ENCODE data around the gene SYT17.
A peak's percentile ranks its signal among the peaks of the same experiment; 100 is the strongest.

The SYT17 gene

GRCh38 chr16:19167710-19168370 is at the start of gene SYT17:
Gene SYT17 (plus strand): TSS chr16:19168240. CDS start chr16:19168647, 407 bp downstream.
- DNase-seq = peak; percentile 20

GRCh38 chr16:19118938-19119431 is 49.1 kb upstream of the SYT17 start:
- no peak for DNase-seq

GRCh38 chr16:19119564-19119963 is 48.5 kb upstream of the SYT17 start:
- DNase-seq = no peak

- DNase-seq = no peak
Observed at GRCh38 chr16:19123535-19124178, 44.4 kb upstream of the SYT17 start.

- DNase-seq = no peak
Observed at GRCh38 chr16:19126300-19126699, 41.7 kb upstream of the SYT17 start.

- no peak for DNase-seq
Observed at GRCh38 chr16:19127205-19127604, 40.8 kb upstream of the SYT17 start.

GRCh38 chr16:19127674-19128131 is 40.3 kb upstream of the SYT17 start:
- DNase-seq = no peak

- no peak for DNase-seq
Observed at GRCh38 chr16:19128454-19129200, 39.4 kb upstream of the SYT17 start.

GRCh38 chr16:19130385-19130784 is 37.7 kb upstream of the SYT17 start:
- no peak for DNase-seq

- no peak for DNase-seq
Observed at GRCh38 chr16:19130852-19131824, 36.9 kb upstream of the SYT17 start.

GRCh38 chr16:19131825-19132218 is 36.2 kb upstream of the SYT17 start:
- DNase-seq = no peak

GRCh38 chr16:19132255-19132654 is 35.8 kb upstream of the SYT17 start:
- DNase-seq = no peak

- DNase-seq = no peak
Observed at GRCh38 chr16:19132898-19133297, 35.1 kb upstream of the SYT17 start.

- no peak for DNase-seq
Observed at GRCh38 chr16:19133600-19133999, 34.4 kb upstream of the SYT17 start.

- no peak for DNase-seq
Observed at GRCh38 chr16:19135201-19135842, 32.7 kb upstream of the SYT17 start.

- DNase-seq = no peak
Observed at GRCh38 chr16:19135896-19136438, 32.1 kb upstream of the SYT17 start.

GRCh38 chr16:19136549-19137196 is 31.4 kb upstream of the SYT17 start:
- no peak for DNase-seq

GRCh38 chr16:19137201-19138128 is 30.6 kb upstream of the SYT17 start:
- no peak for DNase-seq

- no peak for DNase-seq
Observed at GRCh38 chr16:19138601-19139000, 29.4 kb upstream of the SYT17 start.

Measured in stimulated activated CD4-positive, alpha-beta T cell treated with anti-CD3 and anti-CD28 coated beads, Interleukin-4, amount 100 ng/mL, for 1 hour (primary cell).